H9 (cell line): ENCODE results near the gene CRLF2. TPM values are rescaled to one million over a fixed set of nuclear protein-coding genes. Genes with fewer than 3 reads are reported as not detected.

Source experiments
- DNase-seq: peaks from one replicate; pipeline ENCODE4 v3.0.0-alpha.2; 2017
- H2AFZ ChIP-seq: one replicate; pipeline ENCODE4 v1.6.1; 2013; ENCODE audit warnings: mild to moderate bottlenecking, low read length, control low read depth, moderate library complexity
- H2AK5ac ChIP-seq: 2 replicates; pipeline ENCODE4 v1.6.1; 2013; ENCODE audit warnings: low read length, control low read depth, mixed read lengths; ENCODE audit not compliant: insufficient read length
- H2BK120ac ChIP-seq: one replicate; pipeline ENCODE4 v1.6.1; 2013; ENCODE audit warnings: low read depth, mild to moderate bottlenecking, low read length, control low read depth, inconsistent platforms; ENCODE audit not compliant: poor library complexity, severe bottlenecking
- H2BK12ac ChIP-seq: 2 replicates; pipeline ENCODE4 v1.6.1; 2013; ENCODE audit warnings: low read length, control low read depth, mixed read lengths, low read depth; ENCODE audit not compliant: insufficient read length
- H2BK15ac ChIP-seq: 2 replicates; pipeline ENCODE4 v1.6.1; 2013; ENCODE audit warnings: low read depth, low read length, control low read depth
- H2BK20ac ChIP-seq: one replicate; pipeline ENCODE4 v1.6.1; 2013; ENCODE audit warnings: low read depth, mild to moderate bottlenecking, low read length, control low read depth, inconsistent platforms; ENCODE audit not compliant: poor library complexity, severe bottlenecking
- H2BK5ac ChIP-seq: 2 replicates; pipeline ENCODE4 v1.6.1; 2013; ENCODE audit warnings: low read length, control low read depth, mixed read lengths; ENCODE audit not compliant: insufficient read length
- H3K14ac ChIP-seq: 2 replicates; pipeline ENCODE4 v1.6.1; 2013; ENCODE audit warnings: low read length, control low read depth; ENCODE audit not compliant: insufficient read depth
- H3K18ac ChIP-seq: 2 replicates; pipeline ENCODE4 v1.6.1; 2013; ENCODE audit warnings: low read depth, mild to moderate bottlenecking, mixed read lengths, low read length, control low read depth; ENCODE audit not compliant: insufficient read length
- H3K23ac ChIP-seq: 2 replicates; pipeline ENCODE4 v1.6.1; 2013; ENCODE audit warnings: low read length, control low read depth, mixed read lengths, low read depth; ENCODE audit not compliant: insufficient read length
- H3K23me2 ChIP-seq: 2 replicates; pipeline ENCODE4 v1.6.1; 2013; ENCODE audit warnings: low read depth, mild to moderate bottlenecking, mixed read lengths, low read length, control low read depth; ENCODE audit not compliant: insufficient read length, poor library complexity, severe bottlenecking
- H3K27ac ChIP-seq: 2 replicates; pipeline ENCODE4 v1.5.1; 2013; ENCODE audit warnings: low read length, control low read depth, mixed read lengths, low read depth; ENCODE audit not compliant: insufficient read length
- H3K27me3 ChIP-seq: 2 replicates; pipeline ENCODE4 v1.6.1; 2013; ENCODE audit warnings: low read length, control low read depth, inconsistent platforms; ENCODE audit not compliant: insufficient read depth
- H3K4ac ChIP-seq: 2 replicates; pipeline ENCODE4 v1.6.1; 2013; ENCODE audit warnings: low read depth, mild to moderate bottlenecking, control low read depth, inconsistent platforms, low read length, moderate library complexity
- H3K4me1 ChIP-seq: 2 replicates; pipeline ENCODE4 v1.6.1; 2013; ENCODE audit warnings: low read length, control low read depth, inconsistent platforms; ENCODE audit not compliant: insufficient read depth
- H3K4me2 ChIP-seq: 2 replicates; pipeline ENCODE4 v1.6.1; 2013; ENCODE audit warnings: low read length, control low read depth, mixed read lengths; ENCODE audit not compliant: insufficient read length, insufficient read depth
- H3K56ac ChIP-seq: 2 replicates; pipeline ENCODE4 v1.6.1; 2013; ENCODE audit warnings: low read depth, mild to moderate bottlenecking, mixed read lengths, low read length, control low read depth; ENCODE audit not compliant: insufficient read length
- H3K79me1 ChIP-seq: 2 replicates; pipeline ENCODE4 v1.6.1; 2013; ENCODE audit warnings: low read depth, mild to moderate bottlenecking, moderate library complexity, low read length, control low read depth, inconsistent platforms; ENCODE audit not compliant: insufficient read depth, poor library complexity, severe bottlenecking
- H3K79me2 ChIP-seq: 2 replicates; pipeline ENCODE4 v1.6.1; 2013; ENCODE audit warnings: low read length, control low read depth, inconsistent platforms; ENCODE audit not compliant: insufficient read depth
- H3K9ac ChIP-seq: 2 replicates; pipeline ENCODE4 v1.6.1; 2013; ENCODE audit warnings: low read length, control low read depth, mixed read lengths; ENCODE audit not compliant: insufficient read length; ENCODE audit errors: extremely low read depth
- H3K9me3 ChIP-seq: one replicate; pipeline ENCODE4 v1.6.1; 2013; ENCODE audit warnings: low read depth, low read length, inconsistent platforms; ENCODE audit not compliant: control insufficient read depth
- H3T11ph ChIP-seq: one replicate; pipeline ENCODE4 v1.6.1; 2013; ENCODE audit warnings: mild to moderate bottlenecking, low read length, control low read depth, inconsistent platforms
- H4K20me1 ChIP-seq: one replicate; pipeline ENCODE4 v1.6.1; 2013; ENCODE audit not compliant: control insufficient read depth, insufficient read length, insufficient read depth
- H4K5ac ChIP-seq: 2 replicates; pipeline ENCODE4 v1.6.1; 2013; ENCODE audit warnings: low read depth, mild to moderate bottlenecking, mixed read lengths, low read length, control low read depth; ENCODE audit not compliant: insufficient read length
- H4K8ac ChIP-seq: replicated peaks from 2 replicates; pipeline ENCODE4 v1.6.1; 2013; ENCODE audit warnings: low read length, control low read depth, mixed read lengths, low read depth; ENCODE audit not compliant: insufficient read length
- H4K91ac ChIP-seq: 2 replicates; pipeline ENCODE4 v1.6.1; 2013; ENCODE audit warnings: low read depth, mild to moderate bottlenecking, moderate library complexity, mixed read lengths, low read length, control low read depth; ENCODE audit not compliant: insufficient read length
- H3K27ac Mint-ChIP-seq, 3 experiments: 2 replicates in 2 of 3; 3 replicates in 1 of 3; pipeline ENCODE4 v1.8.0; 2020 to 2021; ENCODE audit warnings: mixed read lengths in 3 of 3, mild to moderate bottlenecking in 1 of 3, moderate library complexity in 1 of 3
- H3K27me3 Mint-ChIP-seq: 2 replicates; pipeline ENCODE4 v1.8.0; 2021; ENCODE audit warnings: low read depth, mild to moderate bottlenecking, moderate library complexity, mixed read lengths
- H3K36me3 Mint-ChIP-seq, 3 experiments: 2 replicates in 2 of 3; 3 replicates in 1 of 3; pipeline ENCODE4 v1.8.0; 2020 to 2021; ENCODE audit warnings: low read depth in 3 of 3, mixed read lengths in 3 of 3; ENCODE audit not compliant: insufficient read depth in 1 of 3
- H3K4me1 Mint-ChIP-seq, 2 experiments: 2 replicates each; pipeline ENCODE4 v1.8.0; 2020; ENCODE audit warnings: mixed read lengths in 2 of 2
- H3K4me3 Mint-ChIP-seq, 2 experiments: 2 replicates in 1 of 2; 3 replicates in 1 of 2; pipeline ENCODE4 v1.8.0; 2020 to 2021; ENCODE audit warnings: mild to moderate bottlenecking in 2 of 2, mixed read lengths in 2 of 2, moderate library complexity in 1 of 2
- H3K9me3 Mint-ChIP-seq, 2 experiments: 2 replicates in 1 of 2; 3 replicates in 1 of 2; pipeline ENCODE4 v1.8.0; 2020; ENCODE audit warnings: mild to moderate bottlenecking in 2 of 2, mixed read lengths in 2 of 2, moderate library complexity in 1 of 2
- CTCF ChIP-seq: fragments of 200-600 bp; sonication (generic); conservative IDR thresholded peaks from 3 replicates; pipeline ENCODE4 v1.8.0; 2021; ENCODE audit warnings: antibody characterized with exemption, mild to moderate bottlenecking
- WGBS: extraction: QIAGEN DNeasy Blood & Tissue Kit; methylation state at CpG from one replicate; pipeline ENCODE4 v1.1.7; 2013; ENCODE audit warnings: missing lambda C conversion rate, low lambda C conversion rate, mixed read lengths; ENCODE audit not compliant: insufficient read length; ENCODE audit errors: extremely low coverage; 5-methylcytosine and 5-hydroxymethylcytosine counted together
- total RNA-seq: library from RNA; stranded (reverse); gene quantifications from 2 replicates; pipeline ENCODE4 v1.2.1, GENCODE V29; 2021

CRLF2 gene
- total RNA-seq, 1 experiment from 2014 or later: not detected

GRCh38 chrX:1147611-1148515, 64.6 kb downstream of the CRLF2 start:
- Histone ChIP-seq H3K4me2 (no peak overlapping the region), H3K4me1 (no peaks in the 10 kb centered on the region), H3K79me2 (no peaks in the 10 kb centered on the region), H4K5ac (no peak overlapping the region), H3K23ac (no peak overlapping the region), H3K27me3 (no peaks in the 10 kb centered on the region), H3K14ac (no peak overlapping the region), H2AK5ac (no peak overlapping the region), H2AFZ (no peak overlapping the region), H3K23me2 (no peaks in the 10 kb centered on the region), H4K20me1 (no peaks in the 10 kb centered on the region), H4K91ac (no peak overlapping the region), H3K27ac (no peak overlapping the region), H2BK20ac (no peak overlapping the region), H2BK15ac (no peak overlapping the region), H2BK12ac (no peak overlapping the region), H3K56ac (no peak overlapping the region), H3K4ac (no peak overlapping the region), H2BK5ac (no peak overlapping the region), H3K9me3 (no peaks in the 10 kb centered on the region), H3T11ph (no peak overlapping the region), H3K79me1 (no peaks in the 10 kb centered on the region), H3K18ac (no peak overlapping the region), H4K8ac (no peak overlapping the region), H2BK120ac (no peak overlapping the region), H3K9ac (no peak overlapping the region)
- TF ChIP-seq CTCF: no peak
- H3K4me1 Mint-ChIP-seq: peaks cover 7 to 15% of the 10 kb centered on the region in 2 experiments
- H3K27me3 Mint-ChIP-seq: peaks cover 11% of the 10 kb centered on the region
- H3K36me3 Mint-ChIP-seq: no peaks in the 10 kb centered on the region
- H3K4me3 Mint-ChIP-seq: no peak overlapping the region
- WGBS: no CpG with 5 or more reads among the region's 29 CpGs
- peak overlapping the region in 2 of 3 experiments; percentile 21 to 24; a peak in 3 of 7 replicates for H3K27ac Mint-ChIP-seq
- peak; percentile 25 for DNase-seq
- no peaks in the 10 kb centered on the region for H3K9me3 Mint-ChIP-seq
